Progenitor cell of endocrine pancreas (in vitro differentiated cells): ENCODE data around the gene AGR3. TPM values are rescaled to one million over a fixed set of nuclear protein-coding genes. Genes with fewer than 3 reads are reported as not detected.
A peak's percentile ranks its signal among the peaks of the same experiment; 100 is the strongest.

ENCODE experiments used
- DNase-seq: peaks from one replicate; pipeline ENCODE4 v3.0.0; 2021; ENCODE audit warnings: low spot score; ENCODE audit not compliant: unreplicated experiment
- H3K27ac Mint-ChIP-seq: 2 replicates; pipeline ENCODE4 v1.8.0; 2021; ENCODE audit warnings: mild to moderate bottlenecking, moderate library complexity, mixed read lengths
- H3K27me3 Mint-ChIP-seq: 2 replicates; pipeline ENCODE4 v1.8.0; 2021; ENCODE audit warnings: mixed read lengths
- H3K36me3 Mint-ChIP-seq: 2 replicates; pipeline ENCODE4 v1.8.0; 2022; ENCODE audit warnings: mixed read lengths; ENCODE audit not compliant: insufficient read depth
- H3K4me1 Mint-ChIP-seq: 2 replicates; pipeline ENCODE4 v1.8.0; 2021; ENCODE audit warnings: low read depth, mixed read lengths
- H3K4me3 Mint-ChIP-seq: 2 replicates; pipeline ENCODE4 v1.8.0; 2021; ENCODE audit warnings: low read depth, mild to moderate bottlenecking, moderate library complexity, mixed read lengths
- H3K9me3 Mint-ChIP-seq: 2 replicates; pipeline ENCODE4 v1.8.0; 2021; ENCODE audit warnings: low read depth, mixed read lengths
- CTCF ChIP-seq: fragments of 200-600 bp; sonication (generic); IDR thresholded peaks from one replicate; pipeline ENCODE4 v1.5.0; 2021; ENCODE audit warnings: antibody characterized with exemption, mild to moderate bottlenecking; ENCODE audit not compliant: unreplicated experiment
- total RNA-seq: library from RNA; stranded (reverse); gene quantifications from 2 replicates; pipeline ENCODE4 v1.2.1, GENCODE V29; 2021

Gene AGR3
- total RNA-seq, 1 donor from 2014 or later, result 5.8 TPM

GRCh38 chr7:16913643-16914042, 31.9 kb upstream of the AGR3 start:
- no peak overlapping the region for H3K27ac Mint-ChIP-seq
- H3K4me3 Mint-ChIP-seq, result no peak overlapping the region
- no peaks in the 10 kb centered on the region for H3K36me3 Mint-ChIP-seq
- peaks cover 11% of the 10 kb centered on the region for H3K4me1 Mint-ChIP-seq
- H3K27me3 Mint-ChIP-seq, result no peaks in the 10 kb centered on the region
- no peak for DNase-seq
- TF ChIP-seq CTCF, result no peak
- H3K9me3 Mint-ChIP-seq, result peaks cover 18% of the 10 kb centered on the region

- DNase-seq, result no peak
- TF ChIP-seq CTCF, result no peak
- H3K27ac Mint-ChIP-seq, result no peak overlapping the region
- peaks cover 8% of the 10 kb centered on the region for H3K4me1 Mint-ChIP-seq
- H3K36me3 Mint-ChIP-seq, result no peaks in the 10 kb centered on the region
- H3K9me3 Mint-ChIP-seq, result peaks cover 18% of the 10 kb centered on the region
- no peaks in the 10 kb centered on the region for H3K27me3 Mint-ChIP-seq
- H3K4me3 Mint-ChIP-seq, result no peak overlapping the region
These were observed 30.8 kb upstream of the AGR3 start for GRCh38 chr7:16912540-16912939.

- Mint-ChIP-seq H3K4me3 (no peak overlapping the region), H3K36me3 (no peaks in the 10 kb centered on the region), H3K27ac (no peak overlapping the region), H3K4me1 (peaks cover 21% of the 10 kb centered on the region), H3K27me3 (no peaks in the 10 kb centered on the region), H3K9me3 (peaks cover 14% of the 10 kb centered on the region)
- no peak for DNase-seq
- no peak for TF ChIP-seq CTCF
These were observed 26.8 kb upstream of the AGR3 start for GRCh38 chr7:16908561-16908960.

- Mint-ChIP-seq H3K36me3 (no peaks in the 10 kb centered on the region), H3K4me3 (no peak overlapping the region), H3K27ac (peak overlapping the region; percentile 82), H3K9me3 (peaks cover 10% of the 10 kb centered on the region), H3K4me1 (peaks cover 24% of the 10 kb centered on the region), H3K27me3 (no peaks in the 10 kb centered on the region)
- TF ChIP-seq CTCF, result no peak
- DNase-seq, result no peak
These were observed 23.7 kb upstream of the AGR3 start for GRCh38 chr7:16905300-16906044.

GRCh38 chr7:16904076-16904475, 22.3 kb upstream of the AGR3 start:
- H3K27ac Mint-ChIP-seq, result no peak overlapping the region
- no peak for DNase-seq
- H3K36me3 Mint-ChIP-seq, result no peaks in the 10 kb centered on the region
- H3K4me1 Mint-ChIP-seq, result peaks cover 24% of the 10 kb centered on the region
- H3K9me3 Mint-ChIP-seq, result peaks cover 5% of the 10 kb centered on the region
- no peaks in the 10 kb centered on the region for H3K27me3 Mint-ChIP-seq
- no peak for TF ChIP-seq CTCF
- no peak overlapping the region for H3K4me3 Mint-ChIP-seq
